HCT116 (cell line): ENCODE measurements around the gene PMEPA1. TPM values are rescaled to one million over a fixed set of nuclear protein-coding genes. Genes with fewer than 3 reads are reported as not detected.

Experiments
- ATAC-seq: fragments of 200-7000 bp; cut with Tn5 transposase; 2 replicates; pipeline ENCODE4 v1.9.1; 2020; ENCODE audit warnings: mild to moderate bottlenecking, moderate library complexity
- BruUV-seq: library from RNA; stranded (reverse); fragments of 400-500 nt; replicated peaks from 2 replicates; lab custom pipeline; 2021; lab: Mats Ljungman, UMichigan
- CTCF ChIA-PET: fragments of 300-600 bp; sonication (Branson Sonifier 250); formaldehyde crosslinking; loops from one replicate; lab custom pipeline; 2021; ENCODE audit warnings: antibody characterized with exemption; lab: Charles Lee
- POLR2A ChIA-PET: fragments of 300-600, 350-600 bp; sonication (Branson Sonifier 250); formaldehyde crosslinking; loops from one replicate; lab custom pipeline; 2021; ENCODE audit warnings: antibody characterized with exemption; lab: Charles Lee
- RAD21 ChIA-PET, 2 experiments: fragments of 300-600 bp; sonication (Branson Sonifier 250); formaldehyde crosslinking; loops; one replicate each; lab custom pipeline; 2023; ENCODE audit warnings: low total read pairs in 2 of 2; ENCODE audit not compliant: uncharacterized antibody in 2 of 2, unreplicated experiment in 2 of 2, low non-redundant PET in 1 of 2; lab: Charles Lee
- DNase-seq: peaks from one replicate; pipeline ENCODE4 v3.0.0-alpha.2; 2010; ENCODE audit warnings: low read depth, low spot score
- H2AFZ ChIP-seq: fragments of 200-600 bp; shearing (Covaris generic), sonication (generic); 2 replicates; pipeline ENCODE4 v1.6.1; 2017; ENCODE audit warnings: low read depth, mixed run types, mixed read lengths, antibody characterized with exemption, low read length; ENCODE audit not compliant: poor library complexity, severe bottlenecking
- H3K27ac ChIP-seq: 2 replicates; pipeline ENCODE4 v1.5.1; 2012; ENCODE audit warnings: low read depth, low read length
- H3K27me3 ChIP-seq: fragments of 200-600 bp; sonication (generic); 2 replicates; pipeline ENCODE4 v1.6.1; 2016; ENCODE audit warnings: mixed run types, low read length, mixed read lengths; ENCODE audit not compliant: insufficient read depth
- H3K36me3 ChIP-seq, 2 experiments: fragments of 200-500 bp in 1 of 2; fragments of 200-600 bp in 1 of 2; sonication (Bioruptor generic) in 1 of 2; sonication (generic) in 1 of 2; 2 replicates each; pipeline versions ENCODE4 v1.5.1 to v1.6.1; 2014 to 2016; ENCODE audit warnings: low read length in 2 of 2, inconsistent platforms in 1 of 2, mixed read lengths in 1 of 2, mixed run types in 1 of 2; ENCODE audit not compliant: insufficient read depth in 2 of 2, control insufficient read depth in 1 of 2
- H3K4me1 ChIP-seq, 2 experiments: fragments of 200-600 bp in 1 of 2; sonication (generic) in 1 of 2; 2 replicates each; pipeline versions ENCODE4 v1.5.1 to v1.6.1; 2012 to 2017; ENCODE audit warnings: low read length in 2 of 2, inconsistent platforms in 1 of 2, mild to moderate bottlenecking in 1 of 2, mixed read lengths in 1 of 2, mixed run types in 1 of 2, moderate library complexity in 1 of 2; ENCODE audit not compliant: insufficient read depth in 2 of 2, control insufficient read depth in 1 of 2
- H3K4me2 ChIP-seq: fragments of 200-600 bp; sonication (generic); 2 replicates; pipeline ENCODE4 v1.6.1; 2017; ENCODE audit warnings: mixed run types, low read length, mixed read lengths
- H3K4me3 ChIP-seq, 2 experiments: fragments of 200-600 bp in 1 of 2; sonication (generic) in 1 of 2; replicated peaks in 1 of 2; 2 replicates each; pipeline ENCODE4 v1.5.1; 2011 to 2016; ENCODE audit warnings: low read length in 2 of 2, control low read depth in 1 of 2, low read depth in 1 of 2, mild to moderate bottlenecking in 1 of 2, mixed read lengths in 1 of 2, mixed run types in 1 of 2
- H3K79me2 ChIP-seq: fragments of 200-600 bp; sonication (generic); 2 replicates; pipeline ENCODE4 v1.6.1; 2017; ENCODE audit warnings: mild to moderate bottlenecking, mixed run types, low read length, moderate library complexity, mixed read lengths; ENCODE audit not compliant: insufficient read depth
- H3K9ac ChIP-seq: fragments of 200-600 bp; sonication (generic); 2 replicates; pipeline ENCODE4 v1.6.1; 2016; ENCODE audit warnings: low read length, mixed read lengths
- H3K9me2 ChIP-seq: fragments of 200-600 bp; sonication (generic), shearing (Covaris generic); 2 replicates; pipeline ENCODE4 v1.6.1; 2017; ENCODE audit warnings: mixed run types, mild to moderate bottlenecking, moderate library complexity; ENCODE audit not compliant: insufficient read depth
- H3K9me3 ChIP-seq, 2 experiments: fragments of 200-500 bp in 1 of 2; fragments of 200-600 bp in 1 of 2; sonication (Bioruptor generic) in 1 of 2; sonication (generic) in 1 of 2; 2 replicates each; pipeline ENCODE4 v1.6.1; 2014 to 2017; ENCODE audit warnings: low read length in 2 of 2, mixed read lengths in 2 of 2, inconsistent platforms in 1 of 2, low read depth in 1 of 2, mild to moderate bottlenecking in 1 of 2, mixed run types in 1 of 2, moderate library complexity in 1 of 2; ENCODE audit not compliant: control insufficient read depth in 1 of 2, insufficient read depth in 1 of 2
- H4K20me1 ChIP-seq: fragments of 200-600 bp; sonication (generic), shearing (Covaris generic); 2 replicates; pipeline ENCODE4 v1.6.1; 2017; ENCODE audit warnings: mixed run types, mild to moderate bottlenecking, moderate library complexity; ENCODE audit not compliant: insufficient read depth
- EGR1 ChIP-seq: IDR thresholded peaks from 2 replicates; pipeline ENCODE4 v1.6.1; 2012; ENCODE audit warnings: low read depth
- ELF1 ChIP-seq: IDR thresholded peaks from 2 replicates; pipeline ENCODE4 v1.6.1; 2012; ENCODE audit warnings: low read depth, borderline replicate concordance
- EZH2 ChIP-seq: fragments of 200-600 bp; sonication (generic); IDR thresholded peaks from 2 replicates; pipeline ENCODE4 v1.6.1; 2017; ENCODE audit warnings: antibody characterized with exemption, mixed run types
- EZH2phosphoT487 ChIP-seq: fragments of 200-600 bp; IDR thresholded peaks from 2 replicates; pipeline ENCODE4 v1.6.1; 2018; ENCODE audit warnings: antibody characterized with exemption, borderline replicate concordance
- RAD21 ChIP-seq: IDR thresholded peaks from 2 replicates; pipeline ENCODE4 v1.6.1; 2012; ENCODE audit warnings: low read depth, mild to moderate bottlenecking
- SP1 ChIP-seq: IDR thresholded peaks from 2 replicates; pipeline ENCODE4 v1.6.1; 2012; ENCODE audit warnings: low read depth
- TCF7L2 ChIP-seq: IDR thresholded peaks from 2 replicates; pipeline ENCODE4 v1.7.0; 2011; ENCODE audit warnings: borderline replicate concordance, inconsistent platforms; ENCODE audit not compliant: insufficient read depth, insufficient read length; ENCODE audit errors: extremely low read depth
- ZFX ChIP-seq: fragments of 450-650 bp; IDR thresholded peaks from 2 replicates; pipeline ENCODE4 v1.6.1; 2017
- intact Hi-C: fragments of 100-400 bp; cut with micrococcal nuclease; formaldehyde crosslinking; loops from 2 replicates; pipeline ENCODE4 v1.10.0; 2022
- total RNA-seq: library from RNA; stranded (reverse); gene quantifications from one replicate; pipeline ENCODE4 v1.2.1, GENCODE V29; 2021; ENCODE audit not compliant: unreplicated experiment
- TF ChIP-seq, protein P1 (sequence below): IDR thresholded peaks from 2 replicates; pipeline ENCODE4 v1.6.1; 2011; ENCODE audit warnings: mild to moderate bottlenecking, low read length, moderate library complexity; ENCODE audit not compliant: insufficient replicate concordance; ENCODE audit errors: extremely low read depth
- TF ChIP-seq, protein P2 (sequence below): IDR thresholded peaks from 2 replicates; pipeline ENCODE4 v1.6.1; 2012; ENCODE audit warnings: low read depth

The PMEPA1 gene
- total RNA-seq, 1 experiment from 2014 or later: 0.64 TPM

DNA sequence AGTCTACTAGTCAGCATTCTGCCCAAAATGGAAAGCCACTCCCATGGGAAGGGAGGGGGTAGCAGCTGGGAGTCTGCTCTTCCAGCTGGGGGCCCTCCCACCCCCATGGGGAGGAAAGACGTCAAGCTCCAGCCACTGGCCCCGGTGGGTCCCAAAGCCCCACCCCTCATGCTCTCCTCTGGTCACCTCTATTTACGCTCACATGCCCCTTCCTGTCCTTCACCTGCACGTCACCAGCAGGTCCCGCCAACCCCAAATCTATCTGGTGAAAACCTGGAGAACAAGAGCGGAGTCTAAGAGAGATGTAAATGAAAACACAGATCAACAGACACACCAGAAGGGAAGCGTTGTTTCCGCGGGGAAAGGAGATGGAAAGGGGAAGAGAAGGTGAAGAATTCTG is 59.5 kb downstream of the PMEPA1 start:
- no peaks in the 10 kb centered on the region for H3K36me3 ChIP-seq
- no peak overlapping the region for H2AFZ ChIP-seq
- H3K4me3 ChIP-seq: no peak overlapping the region
- no peak overlapping the region for H3K4me2 ChIP-seq
- BruUV-seq: no TSS peak
- ChIA-PET CTCF (no interaction called here), POLR2A (no interaction called here), RAD21 (no interaction called here)
- H3K9me2 ChIP-seq: no peaks in the 10 kb centered on the region
- no peak for DNase-seq
- H3K27ac ChIP-seq: no peak overlapping the region
- H3K9ac ChIP-seq: no peak overlapping the region
- TF ChIP-seq ELF1 (no peak), RAD21 (no peak), ZFX (no peak), EZH2phosphoT487 (no peak), TCF7L2 (no peak), EGR1 (no peak), EZH2 (no peak), SP1 (no peak)
- TF ChIP-seq, protein P1, sequence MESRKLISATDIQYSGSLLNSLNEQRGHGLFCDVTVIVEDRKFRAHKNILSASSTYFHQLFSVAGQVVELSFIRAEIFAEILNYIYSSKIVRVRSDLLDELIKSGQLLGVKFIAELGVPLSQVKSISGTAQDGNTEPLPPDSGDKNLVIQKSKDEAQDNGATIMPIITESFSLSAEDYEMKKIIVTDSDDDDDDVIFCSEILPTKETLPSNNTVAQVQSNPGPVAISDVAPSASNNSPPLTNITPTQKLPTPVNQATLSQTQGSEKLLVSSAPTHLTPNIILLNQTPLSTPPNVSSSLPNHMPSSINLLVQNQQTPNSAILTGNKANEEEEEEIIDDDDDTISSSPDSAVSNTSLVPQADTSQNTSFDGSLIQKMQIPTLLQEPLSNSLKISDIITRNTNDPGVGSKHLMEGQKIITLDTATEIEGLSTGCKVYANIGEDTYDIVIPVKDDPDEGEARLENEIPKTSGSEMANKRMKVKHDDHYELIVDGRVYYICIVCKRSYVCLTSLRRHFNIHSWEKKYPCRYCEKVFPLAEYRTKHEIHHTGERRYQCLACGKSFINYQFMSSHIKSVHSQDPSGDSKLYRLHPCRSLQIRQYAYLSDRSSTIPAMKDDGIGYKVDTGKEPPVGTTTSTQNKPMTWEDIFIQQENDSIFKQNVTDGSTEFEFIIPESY: no peak
- TF ChIP-seq, protein P2, sequence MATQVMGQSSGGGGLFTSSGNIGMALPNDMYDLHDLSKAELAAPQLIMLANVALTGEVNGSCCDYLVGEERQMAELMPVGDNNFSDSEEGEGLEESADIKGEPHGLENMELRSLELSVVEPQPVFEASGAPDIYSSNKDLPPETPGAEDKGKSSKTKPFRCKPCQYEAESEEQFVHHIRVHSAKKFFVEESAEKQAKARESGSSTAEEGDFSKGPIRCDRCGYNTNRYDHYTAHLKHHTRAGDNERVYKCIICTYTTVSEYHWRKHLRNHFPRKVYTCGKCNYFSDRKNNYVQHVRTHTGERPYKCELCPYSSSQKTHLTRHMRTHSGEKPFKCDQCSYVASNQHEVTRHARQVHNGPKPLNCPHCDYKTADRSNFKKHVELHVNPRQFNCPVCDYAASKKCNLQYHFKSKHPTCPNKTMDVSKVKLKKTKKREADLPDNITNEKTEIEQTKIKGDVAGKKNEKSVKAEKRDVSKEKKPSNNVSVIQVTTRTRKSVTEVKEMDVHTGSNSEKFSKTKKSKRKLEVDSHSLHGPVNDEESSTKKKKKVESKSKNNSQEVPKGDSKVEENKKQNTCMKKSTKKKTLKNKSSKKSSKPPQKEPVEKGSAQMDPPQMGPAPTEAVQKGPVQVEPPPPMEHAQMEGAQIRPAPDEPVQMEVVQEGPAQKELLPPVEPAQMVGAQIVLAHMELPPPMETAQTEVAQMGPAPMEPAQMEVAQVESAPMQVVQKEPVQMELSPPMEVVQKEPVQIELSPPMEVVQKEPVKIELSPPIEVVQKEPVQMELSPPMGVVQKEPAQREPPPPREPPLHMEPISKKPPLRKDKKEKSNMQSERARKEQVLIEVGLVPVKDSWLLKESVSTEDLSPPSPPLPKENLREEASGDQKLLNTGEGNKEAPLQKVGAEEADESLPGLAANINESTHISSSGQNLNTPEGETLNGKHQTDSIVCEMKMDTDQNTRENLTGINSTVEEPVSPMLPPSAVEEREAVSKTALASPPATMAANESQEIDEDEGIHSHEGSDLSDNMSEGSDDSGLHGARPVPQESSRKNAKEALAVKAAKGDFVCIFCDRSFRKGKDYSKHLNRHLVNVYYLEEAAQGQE: no peak
- no peaks in the 10 kb centered on the region for H3K4me1 ChIP-seq
- peaks cover 41% of the 10 kb centered on the region for H3K27me3 ChIP-seq
- H3K9me3 ChIP-seq: no peaks in the 10 kb centered on the region
- ATAC-seq: no peak
- no peaks in the 10 kb centered on the region for H4K20me1 ChIP-seq
- no peaks in the 10 kb centered on the region for H3K79me2 ChIP-seq
- intact Hi-C loops: loop anchor here (5.0 kb wide), 1 partner anchor 377 kb away; no protein-coding TSS in a partner anchor
